T-helper 1 cell treated with Interleukin-12 subunit alpha and Interleukin-12 subunit beta and Interleukin-4 antibody, amounts not matched to agents 30 ng/mL and 1 ng/mL, for 36 hours (primary cell): ENCODE measurements around the gene TOX2. TPM values are rescaled to one million over a fixed set of nuclear protein-coding genes. Genes with fewer than 3 reads are reported as not detected.

Experiments used
- intact Hi-C: fragments of 100-400 bp; cut with micrococcal nuclease; formaldehyde crosslinking; loops from one replicate; pipeline ENCODE4 v1.15.1; 2024
- total RNA-seq: library from RNA; stranded (reverse); gene quantifications from 2 replicates; pipeline ENCODE4 v1.2.3, GENCODE V29; 2022

Gene TOX2
- total RNA-seq, 1 donor from 2014 or later: 16.0 TPM

DNA sequence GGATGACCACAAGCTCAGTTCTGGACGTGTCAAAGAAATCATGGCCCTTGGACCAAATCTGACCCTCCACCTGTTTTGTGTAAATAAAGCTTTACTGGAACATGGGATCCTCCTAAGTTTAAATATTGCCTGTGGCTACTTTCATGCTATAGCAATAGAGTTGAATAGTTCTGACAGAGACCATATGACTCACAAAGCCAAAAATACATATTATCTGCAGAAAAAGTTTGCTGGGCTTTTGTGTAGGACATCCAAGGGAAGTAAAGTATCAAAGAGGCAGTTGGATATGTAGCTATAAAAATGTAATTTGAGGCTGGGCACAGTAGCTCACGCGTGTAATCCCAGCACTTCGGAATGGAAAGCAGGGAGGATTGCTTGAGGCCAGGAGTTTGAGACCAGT, 78.9 kb downstream of the TOX2 start:
- intact Hi-C loops: no loop called here

DNA sequence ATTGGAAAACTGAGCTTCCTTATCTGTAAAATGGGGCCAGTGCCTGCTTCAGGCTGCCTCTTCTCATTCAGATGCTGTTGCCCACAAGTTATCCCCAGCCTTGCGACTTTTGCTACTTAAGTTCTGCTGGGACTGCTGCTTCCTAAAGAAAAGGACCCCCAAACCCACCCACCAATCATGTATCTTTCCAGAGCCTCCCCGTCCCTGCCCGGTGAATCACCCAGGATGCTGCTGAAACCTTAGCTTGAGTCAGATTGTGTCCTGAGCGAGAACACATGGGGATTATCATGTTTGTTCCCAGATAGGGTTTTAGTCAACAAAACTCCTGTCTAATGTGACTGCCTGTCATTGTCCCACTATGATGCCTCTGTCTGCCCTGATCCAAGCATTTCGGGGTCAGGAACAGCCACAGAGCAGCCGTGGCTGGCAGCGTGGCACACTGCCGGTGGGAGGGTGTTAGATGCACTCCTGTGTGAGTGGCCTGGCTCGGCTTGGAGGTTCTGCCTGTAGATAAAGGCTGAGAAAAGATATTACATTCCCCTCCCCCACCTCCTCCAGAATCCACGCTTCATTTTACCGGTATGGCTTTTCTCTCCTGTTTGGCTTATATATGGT, 79.9 kb downstream of the TOX2 start:
- intact Hi-C loops: no loop called here

DNA sequence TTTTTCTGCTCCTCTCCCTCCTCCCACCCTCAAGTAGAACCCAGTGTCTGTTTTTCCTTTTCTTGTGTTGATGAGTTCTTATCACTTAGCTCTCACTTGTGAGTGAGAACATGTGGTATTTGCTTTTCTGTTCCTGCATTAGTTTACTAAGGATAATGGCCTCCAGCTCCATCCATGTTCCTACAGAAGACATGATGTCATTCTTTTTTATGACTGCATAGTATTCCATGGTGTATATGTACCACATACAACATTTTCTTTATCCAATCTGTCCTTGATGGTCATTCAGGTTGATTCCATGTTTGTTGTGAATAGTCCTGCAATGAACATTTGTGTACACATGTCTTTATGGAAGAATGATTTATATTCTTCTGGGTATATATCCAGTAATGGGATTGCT, 81.0 kb downstream of the TOX2 start:
- intact Hi-C loops: no loop called here

DNA sequence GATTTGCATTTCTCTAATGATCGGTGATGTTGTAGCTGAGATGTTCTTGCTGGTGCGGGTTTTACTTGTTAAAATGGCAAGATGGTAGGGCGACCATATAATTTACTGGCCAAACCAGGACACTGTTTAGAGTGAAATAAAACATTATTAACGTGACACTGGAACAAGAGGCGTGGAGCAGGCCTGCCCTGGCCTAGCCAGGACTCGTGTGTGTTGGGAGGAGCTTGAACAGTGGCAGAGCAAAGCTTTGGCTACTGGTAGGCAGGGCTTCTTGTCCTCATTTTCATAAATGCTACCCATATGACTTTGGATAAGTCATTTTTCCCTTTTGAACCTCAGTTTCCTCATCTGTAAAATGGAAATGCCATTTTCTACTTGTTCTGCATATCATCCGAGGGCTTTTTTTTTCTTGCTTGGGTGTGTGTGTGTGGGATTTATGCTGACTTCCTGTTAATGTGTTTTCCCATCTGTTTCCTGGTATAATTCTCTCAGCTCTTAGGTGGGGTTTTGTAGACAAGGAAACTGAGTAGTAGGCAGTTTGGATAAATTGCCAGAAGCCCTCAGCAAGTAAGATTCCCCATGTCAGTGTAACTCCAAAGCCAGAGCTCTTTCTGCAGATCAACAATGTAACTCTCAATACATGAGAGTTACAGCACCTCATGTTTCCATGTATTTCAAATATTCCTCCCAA, 81.7 kb downstream of the TOX2 start:
- intact Hi-C loops: no loop called here

DNA sequence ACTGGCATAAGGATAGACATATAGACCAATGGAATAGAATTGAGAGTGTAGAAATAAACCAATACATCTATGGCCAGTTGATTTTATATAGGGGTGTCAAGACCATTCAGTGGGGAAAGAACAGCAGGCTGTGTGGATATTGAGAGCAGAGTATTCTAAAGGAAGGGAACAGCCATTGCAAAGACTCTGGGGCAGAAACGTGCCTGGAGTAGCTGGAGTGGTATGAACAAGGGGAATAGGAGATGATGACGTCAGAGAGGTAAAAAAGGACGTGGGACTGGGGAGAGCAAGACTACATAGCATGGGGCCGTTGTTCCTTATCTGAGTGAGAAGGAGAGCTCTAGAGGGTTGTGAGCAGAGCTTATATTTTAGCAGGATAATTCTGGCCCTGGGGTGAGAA, 85.2 kb downstream of the TOX2 start:
- intact Hi-C loops: no loop called here

DNA sequence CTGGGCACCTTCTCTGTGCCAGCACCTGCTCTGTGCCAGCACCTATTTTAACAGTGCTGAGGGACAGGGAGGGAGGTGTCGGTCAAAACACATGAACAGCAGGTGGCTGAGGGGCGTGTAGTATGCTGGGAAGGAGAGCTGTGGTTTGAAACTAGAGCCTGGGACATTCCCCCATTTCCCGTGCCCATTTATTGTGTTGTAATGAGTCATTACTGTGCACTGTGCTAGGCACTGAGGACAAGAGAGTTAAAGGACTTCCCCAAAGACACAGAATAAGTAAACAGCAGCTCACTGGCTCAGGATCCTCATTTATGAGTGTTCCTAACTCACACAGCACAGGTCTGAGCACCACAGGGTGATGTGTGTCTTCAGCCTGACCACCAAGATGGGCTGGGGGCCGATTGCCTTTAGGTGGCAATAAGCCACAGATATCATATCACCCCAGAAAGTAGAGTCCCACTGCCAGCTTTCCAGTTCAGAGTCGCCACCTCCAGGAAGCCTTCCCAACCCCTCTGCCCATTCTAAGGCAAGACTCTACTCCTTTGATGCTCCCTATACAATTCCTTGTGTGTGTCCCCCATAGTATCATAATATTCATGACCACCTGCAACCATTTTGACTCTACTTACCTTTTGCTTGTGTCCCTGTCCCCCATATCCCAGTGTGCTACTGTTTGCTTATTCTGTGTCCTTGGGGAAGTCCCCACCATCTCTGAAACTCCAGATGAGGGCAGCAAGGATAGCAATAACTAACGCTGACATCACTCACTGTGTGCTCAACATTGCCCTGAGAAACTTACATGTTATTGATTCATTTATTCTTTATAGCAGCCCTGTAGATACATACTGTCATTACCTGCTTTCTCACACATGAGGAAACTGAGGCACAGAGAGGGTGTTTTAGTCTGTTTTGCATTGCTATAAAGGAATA, 87.3 kb downstream of the TOX2 start:
- intact Hi-C loops: no loop called here

DNA sequence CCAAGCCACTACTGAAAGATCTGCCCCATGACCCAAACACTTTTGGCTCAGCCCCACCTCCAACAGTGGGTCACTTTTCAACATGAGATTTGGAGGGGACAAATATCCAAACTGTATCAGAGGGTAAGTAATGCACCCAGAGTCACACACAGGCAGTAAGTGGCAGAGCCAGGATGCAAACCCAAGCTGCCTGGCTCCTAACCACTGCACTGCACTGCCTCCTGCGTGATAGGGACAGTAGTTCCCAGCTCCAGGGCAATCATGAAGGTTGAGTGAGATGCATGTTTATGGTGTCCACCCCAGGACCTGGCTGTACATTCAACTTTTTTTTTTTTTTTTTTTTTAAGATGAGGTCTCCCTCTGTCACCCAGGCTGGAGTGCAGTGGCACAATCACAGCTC, 88.2 kb downstream of the TOX2 start:
- intact Hi-C loops: no loop called here

DNA sequence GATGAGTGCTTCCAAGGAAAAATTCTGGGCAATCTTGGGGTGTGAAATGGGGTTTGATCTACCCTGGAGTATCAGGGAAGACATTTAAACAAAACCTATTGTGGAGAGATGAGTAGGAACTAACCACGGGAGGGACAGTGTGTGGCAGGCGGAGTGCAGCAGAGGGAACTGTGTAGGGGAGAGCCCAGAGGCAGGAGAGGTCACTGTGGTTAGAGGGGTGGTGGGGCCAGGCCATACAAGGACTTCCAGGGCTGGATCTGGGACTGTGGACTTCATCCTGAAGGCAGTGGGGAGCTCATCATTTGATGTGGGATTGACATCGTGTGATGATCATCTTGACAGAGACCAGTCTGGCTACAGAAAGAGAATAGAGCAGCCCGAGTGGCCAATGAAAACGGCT, 89.0 kb downstream of the TOX2 start:
- intact Hi-C loops: no loop called here

DNA sequence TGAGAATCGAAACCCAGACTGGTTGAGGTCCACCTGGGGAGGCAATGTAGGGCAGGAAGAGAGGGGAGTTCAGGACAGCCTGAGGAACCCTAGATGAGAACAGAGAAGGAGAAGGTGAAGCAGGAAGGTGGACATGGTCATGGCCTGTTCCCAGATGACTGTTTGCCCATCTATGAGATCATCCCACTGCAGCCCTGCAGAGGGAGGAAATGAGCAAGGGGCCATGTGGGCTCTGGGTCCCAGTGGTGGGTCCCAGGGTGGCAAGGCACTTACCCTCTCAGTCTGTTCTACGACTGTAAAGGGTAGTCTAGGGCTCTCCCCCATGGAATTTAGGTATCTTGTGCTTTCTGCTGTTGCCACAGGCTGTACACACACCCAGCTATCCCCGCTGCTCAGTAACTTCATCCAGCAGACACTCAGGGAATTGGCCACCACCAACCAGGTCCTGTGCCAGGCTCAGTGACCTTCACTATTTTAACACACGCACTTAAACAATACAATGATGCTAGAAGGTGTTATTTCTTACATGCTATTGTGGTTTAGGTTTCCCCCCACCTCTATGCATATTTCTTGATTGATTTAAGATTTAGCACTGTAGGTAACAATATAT, 89.8 kb downstream of the TOX2 start:
- intact Hi-C loops: no loop called here

DNA sequence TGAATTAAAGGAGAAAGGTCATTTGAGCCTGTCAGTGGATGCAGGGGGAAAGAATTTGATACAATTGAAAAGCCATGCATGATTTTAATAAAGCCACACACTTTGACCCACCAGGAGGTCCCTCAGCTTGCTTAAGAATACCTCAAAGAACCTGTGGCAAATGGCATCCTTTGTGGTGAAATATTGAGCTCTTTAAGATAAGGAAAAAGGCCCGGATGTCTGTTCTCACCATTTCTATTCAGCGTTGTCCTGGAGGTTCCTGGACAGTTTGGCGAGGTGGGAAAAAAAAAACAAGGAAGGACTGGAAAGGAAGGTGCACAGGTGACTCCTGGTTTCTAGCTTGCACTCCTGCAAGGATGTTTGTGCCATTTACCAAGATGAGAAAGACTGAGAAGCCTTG, 91.0 kb downstream of the TOX2 start:
- intact Hi-C loops: no loop called here

DNA sequence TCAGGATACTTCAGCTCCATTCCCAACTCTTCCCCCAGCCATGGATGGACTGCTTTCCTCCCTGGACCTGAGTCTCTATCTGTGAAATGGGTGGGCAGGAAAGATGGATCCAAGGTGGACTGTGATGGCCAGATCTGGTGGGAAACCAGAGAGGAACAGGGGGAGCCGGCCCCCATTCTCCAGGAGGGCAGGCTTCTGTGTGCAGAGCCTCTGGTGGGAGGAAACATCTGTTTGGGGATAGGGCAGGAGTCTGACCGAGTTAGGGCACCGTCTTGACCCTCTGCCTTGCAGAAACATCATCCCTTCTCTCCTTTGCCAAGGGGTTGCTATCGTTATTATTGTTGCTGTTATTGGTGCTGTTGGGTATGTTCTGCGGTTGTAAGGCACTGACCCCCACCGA, 91.5 kb downstream of the TOX2 start:
- intact Hi-C loops: no loop called here

DNA sequence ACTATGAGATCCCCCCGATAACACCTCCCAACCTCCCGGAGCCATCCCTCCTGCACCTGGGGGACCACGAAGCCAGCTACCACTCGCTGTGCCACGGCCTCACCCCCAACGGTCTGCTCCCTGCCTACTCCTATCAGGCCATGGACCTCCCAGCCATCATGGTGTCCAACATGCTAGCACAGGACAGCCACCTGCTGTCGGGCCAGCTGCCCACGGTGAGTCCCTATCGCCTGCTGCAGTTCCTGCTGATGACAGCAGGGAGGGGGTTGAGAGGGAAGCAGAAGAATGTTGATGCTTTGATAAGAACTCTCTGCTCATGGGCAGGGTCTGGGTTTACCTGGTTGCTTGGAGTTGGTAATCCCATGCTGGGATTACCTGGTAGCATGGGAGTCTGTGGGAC, 91.9 kb downstream of the TOX2 start:
- intact Hi-C loops: no loop called here

DNA sequence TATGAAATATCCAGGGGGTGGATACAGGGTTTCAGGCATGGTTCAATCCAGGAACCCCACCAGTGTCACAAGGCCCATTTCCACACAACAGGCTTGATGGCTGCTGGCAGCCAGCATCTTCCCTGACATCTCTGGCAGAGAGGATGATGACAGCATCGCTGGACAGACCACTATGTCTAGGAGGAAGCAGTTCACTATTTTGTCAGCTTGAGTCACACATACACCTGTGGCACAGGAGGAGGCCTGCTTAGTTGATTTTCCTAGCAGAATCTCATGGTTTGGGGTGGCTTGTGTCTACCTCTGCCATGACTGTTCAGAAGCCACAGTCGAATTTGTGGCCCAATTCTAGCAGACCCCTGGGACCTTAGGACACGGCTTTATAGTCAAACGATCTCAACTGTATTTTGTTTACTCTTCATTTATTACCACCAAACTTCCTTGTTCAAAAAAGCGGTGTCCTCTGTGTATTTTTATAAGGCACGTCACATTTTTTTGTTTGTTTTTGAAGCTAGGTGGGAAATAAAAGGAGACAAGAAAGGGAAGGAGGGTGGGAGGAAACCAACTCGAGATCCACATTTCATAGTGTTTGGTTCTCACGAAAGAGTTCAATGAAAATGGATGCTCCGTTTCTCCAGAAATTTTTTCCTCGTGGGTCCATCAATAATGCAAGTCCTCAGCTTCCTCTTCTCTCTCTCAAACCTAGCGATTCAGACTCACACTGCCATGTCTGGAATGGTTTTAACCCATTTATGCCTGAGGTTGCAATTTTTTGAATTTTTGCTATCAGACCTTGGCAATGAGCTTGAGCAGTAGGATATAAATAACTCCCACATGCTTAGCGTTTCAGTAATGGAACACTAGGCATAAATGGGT, 94.4 kb downstream of the TOX2 start:
- intact Hi-C loops: no loop called here

DNA sequence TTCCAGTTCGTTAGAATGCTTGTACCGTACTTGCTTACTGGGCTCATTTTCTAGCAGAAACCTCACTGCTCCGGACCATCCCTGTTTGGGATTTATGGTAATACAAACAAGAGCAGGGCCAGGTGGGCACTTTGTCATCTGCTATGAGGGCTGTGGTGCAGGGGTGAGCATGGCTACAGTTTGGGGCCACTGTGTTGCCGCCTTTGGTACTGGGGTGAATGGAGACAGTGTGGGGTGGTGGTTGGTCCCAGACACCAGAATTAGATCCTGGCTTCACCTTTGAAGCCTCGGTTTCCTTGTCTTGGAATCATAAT, 95.0 kb downstream of the TOX2 start:
- intact Hi-C loops: no loop called here

DNA sequence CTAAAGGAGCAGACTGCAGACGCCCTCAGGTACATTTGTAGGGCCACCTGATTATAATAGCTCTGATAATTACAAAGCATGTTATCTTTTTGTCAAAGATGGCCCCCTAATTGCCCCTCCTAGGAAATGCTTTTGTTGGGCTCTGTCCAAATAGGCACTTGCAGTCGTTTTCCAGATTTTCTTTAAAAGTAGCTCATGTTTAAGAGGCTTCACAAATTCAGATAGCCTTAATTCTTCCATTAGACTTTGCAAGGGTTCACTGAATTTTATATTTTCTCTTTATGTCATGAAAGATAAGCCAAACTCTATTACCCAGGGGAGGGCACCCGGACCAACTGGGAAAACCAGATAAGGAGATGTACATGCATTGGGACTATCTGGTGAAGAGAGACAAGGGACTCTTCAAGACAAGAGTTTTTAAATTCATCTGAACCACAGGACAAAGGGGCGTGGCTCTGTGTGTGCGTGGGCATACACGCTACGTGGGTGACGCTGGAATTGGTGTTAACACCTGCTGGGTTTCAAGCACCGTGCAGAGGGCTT, 95.6 kb downstream of the TOX2 start:
- intact Hi-C loops: loop anchor here (2.0 kb wide), 1 partner anchor 19 kb away; no protein-coding TSS in a partner anchor

DNA sequence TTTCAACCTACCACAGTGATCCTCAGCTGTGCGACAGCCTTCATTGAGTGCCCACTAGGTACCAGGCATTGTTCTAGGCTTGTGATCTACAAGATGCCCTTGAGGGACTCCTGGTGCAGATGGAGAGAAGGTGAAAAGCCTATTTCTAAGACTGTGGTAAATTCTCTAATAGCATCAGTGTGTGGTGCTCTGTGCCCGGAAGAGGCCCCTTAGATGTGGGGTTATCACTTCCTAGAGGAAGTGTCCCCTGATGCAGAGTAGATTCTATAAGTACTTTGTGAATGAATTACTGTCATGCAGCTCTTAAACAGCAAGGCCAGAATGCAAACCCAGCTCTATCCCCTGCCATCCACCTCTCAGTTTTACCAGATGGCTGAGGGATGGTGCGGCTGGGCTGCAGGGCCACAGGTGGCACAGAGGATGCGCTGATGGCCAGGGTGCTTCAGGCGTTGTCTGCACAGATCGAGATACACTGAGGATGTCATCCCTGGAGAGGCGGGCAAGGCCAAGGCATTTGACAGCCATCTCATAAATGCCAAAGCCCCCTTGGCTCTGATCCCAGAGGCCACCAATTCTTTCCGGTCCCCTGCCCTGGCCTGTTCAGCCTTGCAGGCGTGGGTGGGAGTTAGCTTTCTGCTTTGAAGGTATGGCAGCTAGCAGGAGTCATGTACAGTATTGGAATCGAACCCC, 96.7 kb downstream of the TOX2 start:
- intact Hi-C loops: loop anchor here (2.0 kb wide), 1 partner anchor 17 kb away; no protein-coding TSS in a partner anchor

DNA sequence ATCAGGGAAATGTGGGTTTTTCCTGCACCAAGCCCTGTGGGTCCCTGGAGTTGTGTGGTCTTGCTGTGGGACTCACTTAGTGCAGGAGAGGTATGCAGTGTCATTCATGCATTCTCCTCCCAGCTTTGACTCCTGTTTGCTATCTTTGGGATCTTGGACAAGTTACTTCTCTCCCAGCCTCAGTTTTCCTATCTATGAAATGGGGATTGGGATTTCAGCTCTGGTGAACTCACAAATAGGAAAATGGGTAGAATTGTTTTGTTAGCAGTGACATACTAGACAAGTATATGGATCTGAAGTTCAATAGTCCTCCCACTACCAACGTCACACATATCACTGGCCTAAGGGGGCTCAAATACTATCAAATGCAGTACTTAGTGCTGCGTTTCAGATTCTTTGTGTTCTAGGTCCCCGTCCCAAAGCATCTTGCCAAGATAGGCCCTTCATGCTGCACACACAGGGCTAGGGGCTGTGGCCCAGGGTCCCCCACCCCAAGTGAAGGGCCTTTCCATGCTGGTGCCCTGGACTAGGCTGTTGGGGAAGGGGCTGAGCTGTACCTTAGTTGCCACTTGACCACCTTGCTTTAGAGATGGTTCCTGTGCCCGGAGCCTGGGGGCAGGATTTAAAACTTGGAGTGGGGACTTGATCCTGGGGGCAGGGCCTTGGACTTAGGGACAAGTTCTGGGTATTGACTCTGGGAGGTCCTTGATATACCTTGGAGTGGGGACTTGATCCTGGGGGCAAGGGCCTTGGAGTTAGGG, 98.0 kb downstream of the TOX2 start:
- intact Hi-C loops: no loop called here

DNA sequence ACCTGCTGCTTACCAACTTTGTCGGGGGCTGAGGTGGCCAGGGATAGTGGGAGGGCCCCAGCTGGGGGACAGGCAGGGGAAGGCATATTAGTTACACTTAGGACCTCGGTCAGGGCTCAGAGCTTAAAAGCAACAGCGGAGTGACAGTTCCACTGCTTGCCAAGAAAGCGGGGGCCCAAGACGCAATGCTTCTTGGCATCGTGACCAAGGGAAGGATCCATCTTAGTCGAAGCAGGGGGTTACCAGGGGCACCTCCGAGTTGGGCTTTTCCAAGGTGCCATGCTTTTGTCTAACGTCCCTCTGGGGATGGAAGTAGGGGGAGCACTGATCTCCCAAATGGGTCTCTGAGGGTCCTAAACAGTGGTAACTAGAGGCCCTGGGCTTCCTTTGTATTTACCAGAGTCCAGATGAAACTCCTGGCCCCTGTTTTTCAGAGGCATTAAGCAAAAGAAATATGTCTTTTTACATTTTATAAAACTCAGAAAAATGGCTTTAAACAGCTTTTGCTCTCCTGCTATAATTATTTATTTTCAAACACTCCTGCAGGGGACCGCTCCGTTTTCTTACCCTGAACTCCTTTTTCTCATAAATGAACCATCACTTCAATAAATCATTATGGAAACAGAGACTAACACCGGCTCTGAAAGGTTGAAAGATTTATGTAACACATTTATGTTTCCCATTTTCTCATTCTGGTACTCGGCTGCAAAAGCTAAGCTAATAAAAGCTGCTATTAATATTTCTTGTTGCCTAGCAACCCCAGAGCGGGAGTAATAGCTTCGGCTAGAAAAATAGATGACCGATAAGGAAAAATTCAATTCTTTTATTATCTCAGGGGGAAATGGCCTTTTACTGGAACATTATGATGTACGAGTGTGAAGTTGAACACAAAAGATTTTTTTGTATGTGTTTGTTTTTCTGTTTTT, 100.4 kb downstream of the TOX2 start:
- intact Hi-C loops: no loop called here
